GM21576 (cell line): ENCODE measurements around the gene MCM5.
"Not testable (repeated sequence)": the region's sequence is repeated elsewhere in the genome, so short reads cannot be mapped to it uniquely, and the experiment has no call there.

Experiments
- ATAC-seq: cut with Tn5 transposase; IDR thresholded peaks from one replicate; pipeline ENCODE4 v1.9.1; 2021; ENCODE audit warnings: mild to moderate bottlenecking, moderate library complexity; ENCODE audit not compliant: unreplicated experiment

MCM5 gene

DNA sequence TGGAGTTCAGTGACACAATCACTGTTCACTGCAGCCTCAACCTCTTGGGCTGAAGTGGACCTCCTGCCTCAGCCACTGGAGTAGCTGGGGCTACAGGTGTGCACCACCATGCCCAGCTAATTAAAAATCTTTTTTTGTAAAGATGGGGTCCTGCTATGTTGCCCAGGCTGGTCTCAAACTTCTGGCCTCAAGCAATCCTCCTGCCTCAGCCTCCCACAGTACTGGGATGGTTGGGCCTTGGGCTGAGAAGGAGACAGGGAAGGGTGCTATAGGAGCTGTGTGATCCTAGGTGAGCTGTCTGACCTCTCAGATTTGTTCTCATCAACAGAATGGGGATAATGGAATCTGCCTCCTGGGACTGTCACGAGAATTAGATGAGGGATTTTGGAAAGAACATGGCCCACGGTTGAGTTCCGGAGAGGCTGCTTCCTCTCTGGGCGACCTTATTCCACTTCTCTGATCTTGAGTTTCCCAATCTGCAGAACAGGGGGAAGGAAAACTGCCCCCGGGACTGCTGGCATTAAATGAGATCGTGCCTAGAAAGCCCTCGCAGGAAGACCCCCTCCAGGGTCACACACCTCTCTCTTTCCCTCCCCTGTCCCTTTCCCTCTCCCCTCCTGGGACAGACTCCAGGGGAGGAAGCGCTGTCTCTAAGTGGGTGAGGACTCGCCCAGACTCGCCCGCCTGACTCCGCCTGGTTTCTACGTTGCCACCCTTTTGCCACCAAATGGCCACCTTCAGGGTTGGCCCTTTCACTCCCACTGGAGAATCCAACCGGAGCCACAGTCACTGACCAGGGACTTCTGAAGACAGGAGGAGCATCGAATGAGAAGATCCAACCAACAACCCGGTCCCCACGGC is 50.1 kb downstream of the MCM5 start:
- ATAC-seq: no peak

- ATAC-seq: no peak
These were observed 51.1 kb downstream of the MCM5 start for GRCh38 chr22:35450824-35451569.

- ATAC-seq: no peak
These were observed 51.7 kb downstream of the MCM5 start for GRCh38 chr22:35451592-35451991.

- no peak for ATAC-seq
These were observed 52.4 kb downstream of the MCM5 start for GRCh38 chr22:35452351-35452781.

DNA sequence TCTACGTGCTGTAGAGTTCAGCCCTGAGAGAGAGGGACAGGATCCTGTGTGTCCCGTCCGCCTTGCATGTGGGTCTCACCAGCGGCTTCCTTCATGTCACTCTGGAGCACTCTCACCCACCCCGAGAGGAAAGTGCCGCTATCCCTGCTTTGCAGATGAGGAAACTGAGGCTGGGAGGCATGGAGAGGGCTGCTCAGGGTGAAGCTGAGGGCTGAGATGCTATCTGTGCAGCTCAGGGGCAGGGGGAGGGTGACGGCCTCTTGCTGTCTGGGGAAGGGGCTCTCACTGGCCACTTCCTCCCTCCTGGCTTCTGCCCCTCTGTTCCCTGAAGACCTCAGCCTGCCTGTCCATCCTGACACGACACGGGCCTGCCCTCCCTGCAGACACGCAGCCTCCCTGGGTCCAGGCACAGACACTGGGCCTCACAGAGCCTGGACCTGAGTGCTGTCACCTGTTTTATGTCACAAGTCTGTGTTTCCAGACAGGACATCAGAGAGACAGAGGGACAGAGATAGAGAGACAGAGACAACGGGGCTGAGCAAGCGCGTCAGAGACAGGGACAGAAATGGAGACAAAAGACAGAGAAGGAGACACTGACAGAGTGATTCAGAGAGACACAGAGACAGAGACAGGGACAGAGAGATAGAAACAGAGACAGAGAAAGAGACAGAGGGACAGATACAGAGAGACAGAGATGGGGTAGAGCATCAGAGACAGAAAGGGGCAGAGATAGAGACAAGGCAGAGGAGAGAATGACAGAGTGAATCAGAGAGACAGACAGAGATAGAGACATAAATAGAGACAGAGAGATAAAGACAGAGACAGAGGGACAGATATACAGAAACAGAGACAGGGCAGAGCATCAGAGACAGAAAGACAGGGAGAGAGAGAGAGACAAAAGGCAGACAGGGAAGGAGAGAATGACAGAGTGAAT is 53.1 kb downstream of the MCM5 start:
- no peak for ATAC-seq

DNA sequence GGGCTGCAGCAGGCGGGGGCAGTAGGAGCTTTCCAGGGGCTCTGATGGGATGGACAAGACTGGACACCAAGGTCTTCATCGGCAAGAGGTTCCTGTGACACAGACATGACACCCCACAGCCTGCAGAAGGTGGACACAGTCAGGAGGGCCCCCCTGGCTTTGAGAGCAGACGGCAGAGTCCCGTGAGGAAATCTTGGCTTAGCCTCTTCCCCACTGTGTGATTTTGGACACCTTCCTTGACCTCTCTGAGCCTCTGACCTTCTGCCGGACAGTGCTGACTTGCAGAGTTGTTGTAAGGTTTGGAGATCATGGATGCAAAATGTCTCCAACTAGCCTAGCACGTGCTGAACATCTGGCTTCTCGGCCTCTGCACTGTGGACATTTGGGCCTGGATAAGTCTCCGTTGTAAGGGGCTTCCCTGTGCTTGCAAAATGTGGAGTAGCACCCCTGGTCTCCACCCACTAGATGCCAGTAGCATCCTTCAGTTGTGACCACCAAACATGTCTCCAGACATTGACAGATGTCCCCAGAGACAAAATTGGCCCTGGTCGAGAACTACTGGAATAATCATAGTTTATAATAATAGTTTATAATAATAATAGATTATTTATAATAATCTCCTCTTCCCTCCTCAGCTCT is 54.6 kb downstream of the MCM5 start:
- ATAC-seq: no peak

DNA sequence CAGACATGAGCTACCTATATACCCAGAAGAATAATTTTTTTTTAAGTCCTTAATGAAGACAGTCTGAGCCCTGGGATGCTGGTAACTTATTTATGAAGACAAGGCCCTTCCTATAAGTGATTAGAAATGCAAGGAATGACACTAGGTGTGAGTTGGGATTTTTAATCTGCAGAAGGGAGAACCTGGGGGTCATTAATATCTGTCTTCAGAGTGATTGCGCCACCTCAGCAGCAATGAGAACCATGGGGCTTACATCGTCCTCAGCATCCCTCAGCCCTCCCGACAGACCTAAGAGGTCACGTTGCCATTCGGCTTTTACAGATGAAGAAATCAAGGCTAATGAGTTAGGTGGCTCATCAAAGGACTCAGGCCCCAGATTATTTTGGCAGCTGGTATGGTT is 55.6 kb downstream of the MCM5 start:
- no peak for ATAC-seq

DNA sequence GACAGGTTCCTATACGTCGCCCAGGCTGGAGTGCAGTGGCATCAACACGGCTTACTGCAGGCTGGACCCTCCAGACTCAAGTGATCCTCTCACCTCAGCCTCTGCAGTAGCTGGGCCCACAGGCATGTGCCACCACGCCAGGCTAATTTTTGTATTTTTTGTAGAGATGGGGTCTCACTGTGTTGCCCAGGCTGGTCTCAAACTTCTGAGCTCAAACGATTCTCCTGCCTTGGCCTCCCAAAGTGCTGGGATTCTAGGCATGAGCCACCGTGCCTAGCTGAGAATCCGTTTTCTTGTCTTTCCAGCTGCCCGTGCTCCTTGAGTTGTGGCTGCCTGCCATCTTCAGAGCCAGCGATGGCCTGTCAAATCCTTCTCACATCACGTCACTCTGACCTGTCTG is 56.8 kb downstream of the MCM5 start:
- no peak for ATAC-seq

- ATAC-seq: no peak
These were observed 58.0 kb downstream of the MCM5 start for GRCh38 chr22:35457729-35458546.

GRCh38 chr22:35458547-35459422 is 58.8 kb downstream of the MCM5 start:
- ATAC-seq: no peak

- ATAC-seq: no peak
These were observed 59.5 kb downstream of the MCM5 start for GRCh38 chr22:35459423-35459894.

GRCh38 chr22:35459976-35460375 is 60.0 kb downstream of the MCM5 start:
- not testable (repeated sequence) for ATAC-seq

GRCh38 chr22:35460688-35461087 is 60.7 kb downstream of the MCM5 start:
- ATAC-seq: no peak

DNA sequence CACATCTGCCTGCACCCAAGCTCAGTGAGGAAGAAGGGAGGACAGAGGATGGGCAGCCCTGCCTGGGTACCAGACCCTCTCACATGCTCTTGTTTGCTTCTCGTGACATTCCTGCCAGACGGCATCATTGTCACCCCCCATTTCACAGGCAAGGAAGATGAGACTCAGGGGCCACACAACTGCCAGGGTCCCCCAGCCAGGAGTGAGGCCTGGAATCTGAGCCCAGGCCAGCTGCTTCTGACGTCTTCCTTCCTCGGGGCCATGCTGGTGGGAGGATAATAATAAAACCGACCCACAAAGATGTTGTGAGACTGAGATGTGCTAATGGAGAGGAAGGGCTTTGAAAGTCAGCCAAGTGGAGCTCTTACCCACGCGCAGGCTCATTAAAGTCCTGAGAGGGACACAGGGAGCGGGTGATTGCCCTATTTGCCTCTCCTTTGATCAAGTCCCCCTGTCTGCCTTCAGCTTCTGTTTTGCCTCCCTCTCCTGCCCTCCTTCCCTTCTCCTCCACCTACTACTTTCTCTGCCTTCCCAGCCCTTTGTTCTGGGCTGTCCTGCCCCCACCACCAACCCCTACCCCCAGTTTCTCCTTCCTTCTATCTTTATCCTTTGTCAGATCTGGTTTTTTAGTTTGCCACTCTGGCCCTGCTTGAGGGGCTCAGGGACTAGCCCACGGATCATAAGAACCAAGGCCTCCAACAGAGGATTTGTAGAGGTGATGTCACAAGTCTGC is 62.7 kb downstream of the MCM5 start:
- no peak for ATAC-seq

DNA sequence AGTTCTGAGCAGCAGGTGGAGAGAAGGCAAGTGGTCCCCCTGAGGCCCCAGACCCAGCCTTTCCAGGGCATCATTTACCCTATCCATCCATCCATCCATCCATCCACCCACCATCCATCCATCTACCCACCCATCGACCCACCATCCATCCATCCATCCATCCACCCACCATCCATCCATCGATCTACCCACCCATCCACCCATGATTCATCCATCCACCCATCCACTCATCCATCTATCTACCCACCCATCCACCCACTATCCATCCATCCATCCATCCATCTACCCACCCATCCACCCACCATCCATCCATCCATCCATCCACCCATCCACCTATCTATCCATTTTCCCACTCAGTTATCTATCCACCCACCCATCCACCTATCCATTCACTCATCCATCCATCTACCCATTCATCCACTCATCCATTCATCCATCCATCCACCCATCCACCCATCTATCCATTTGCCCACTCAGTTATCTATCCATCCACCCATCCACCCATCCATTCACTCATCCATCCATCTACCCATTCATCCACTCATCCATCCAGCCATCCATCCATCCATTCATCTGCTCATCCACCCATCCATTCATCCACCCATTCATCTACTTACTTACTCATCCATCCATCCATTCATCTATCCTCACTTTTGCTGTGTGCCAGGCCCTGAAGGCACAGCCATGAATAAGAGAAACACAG is 63.4 kb downstream of the MCM5 start:
- ATAC-seq: no peak

DNA sequence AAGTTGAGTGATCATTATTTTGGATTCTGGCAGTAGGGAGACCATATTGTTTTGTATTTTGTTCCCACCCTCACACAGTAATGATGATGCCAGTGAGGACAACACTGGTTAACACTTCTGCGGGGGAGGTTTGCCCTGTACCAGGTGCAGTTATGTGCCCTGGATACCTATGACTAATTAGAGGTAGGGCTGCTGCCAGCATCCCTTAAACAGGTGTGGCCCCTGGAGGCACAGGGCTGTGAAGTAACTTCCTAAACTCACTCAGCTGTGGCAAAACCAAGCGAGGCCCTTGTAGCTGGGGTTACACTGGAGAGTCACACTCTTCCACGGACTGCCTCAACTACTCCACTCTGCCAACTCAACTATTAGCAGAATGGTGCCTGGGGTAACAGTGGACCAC is 64.5 kb downstream of the MCM5 start:
- ATAC-seq: no peak

DNA sequence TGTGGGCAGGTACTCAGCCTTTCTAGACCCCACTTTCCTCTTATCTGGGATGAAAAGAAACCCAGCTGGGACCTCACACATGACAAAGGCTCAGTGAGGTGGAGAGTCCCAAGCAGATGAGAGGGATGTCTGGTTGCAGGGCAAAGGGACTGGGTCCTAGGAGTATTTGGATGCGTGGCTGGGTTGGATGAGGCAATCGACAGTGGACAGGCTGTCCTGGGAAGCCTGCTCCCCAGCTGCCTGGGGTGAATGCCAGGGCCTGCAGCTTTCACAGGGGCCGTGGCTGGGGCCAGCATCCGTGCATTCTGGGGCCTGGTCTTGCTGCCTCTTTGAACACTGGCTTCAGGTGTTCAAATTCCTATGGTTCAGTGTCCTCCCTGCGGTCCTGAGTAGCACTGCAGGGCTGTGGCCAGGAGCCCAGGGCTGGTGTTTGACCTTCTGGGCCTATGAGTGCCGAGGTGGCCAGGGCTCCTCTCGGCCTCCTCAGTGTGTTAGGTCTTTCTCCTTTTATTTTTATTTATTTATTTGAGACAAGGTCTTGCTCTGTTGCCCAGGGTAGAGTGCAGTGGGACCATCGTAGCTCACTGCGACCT is 65.3 kb downstream of the MCM5 start:
- no peak for ATAC-seq
